Brain microvascular endothelial cell (primary cell): ENCODE measurements around the gene MNDA.

Experiments used
- DNase-seq: peaks from one replicate; pipeline ENCODE4 v3.0.0-alpha.2; 2020
- H3K27ac ChIP-seq: fragments of 250-450 bp; sonication (Bioruptor Pico); 2 replicates; pipeline ENCODE4 v1.5.1; 2020; ENCODE audit warnings: mild to moderate bottlenecking, moderate library complexity
- H3K27me3 ChIP-seq: fragments of 250-450 bp; sonication (Bioruptor Pico); replicated peaks from 2 replicates; pipeline ENCODE4 v1.5.1; 2020; ENCODE audit warnings: mild to moderate bottlenecking
- H3K36me3 ChIP-seq: fragments of 250-450 bp; sonication (Bioruptor Pico); replicated peaks from 2 replicates; pipeline ENCODE4 v1.5.1; 2020; ENCODE audit warnings: mild to moderate bottlenecking
- H3K4me3 ChIP-seq: 2 replicates; pipeline ENCODE4 v1.5.1; 2011; ENCODE audit warnings: low read depth, mild to moderate bottlenecking, control low read depth, low read length, moderate library complexity
- CTCF ChIP-seq: IDR thresholded peaks from 2 replicates; pipeline ENCODE4 v1.5.1; 2011; ENCODE audit warnings: low read depth, mild to moderate bottlenecking, moderate library complexity, low read length, control low read depth, inconsistent platforms; ENCODE audit errors: missing control alignments
- in situ Hi-C: cut with HindIII; loops from 2 replicates; pipeline ENCODE4 v1.10.0; 2017; ENCODE audit warnings: low sequenced_read_pairs, low pct_ligation_motif_present

Gene MNDA

GRCh38 chr1:158830904-158831507 is at the start of gene MNDA:
Gene MNDA, plus strand, starts transcription at chr1:158831351. Its CDS starts 10,803 bp downstream, at chr1:158842154.
- in situ Hi-C loops, result no loop called here

GRCh38 chr1:158793604-158794003 is 37.5 kb upstream of the MNDA start:
- no peak for DNase-seq
- in situ Hi-C loops, result no loop called here
- no peak for TF ChIP-seq CTCF
- no peak overlapping the region for H3K27ac ChIP-seq
- no peak overlapping the region for H3K4me3 ChIP-seq
- H3K36me3 ChIP-seq, result no peaks in the 10 kb centered on the region
- no peaks in the 10 kb centered on the region for H3K27me3 ChIP-seq

More at GRCh38 chr1:158830904-158831507, at the start of gene MNDA:
- no peaks in the 10 kb centered on the region for H3K27me3 ChIP-seq
- no peak for TF ChIP-seq CTCF
- H3K4me3 ChIP-seq, result no peak within 1 kb of the TSS
- DNase-seq, result no peak
- H3K27ac ChIP-seq, result no peak within 1 kb of the TSS
- H3K36me3 ChIP-seq, result no peaks in the 10 kb centered on the region

- DNase-seq, result no peak
- in situ Hi-C loops, result no loop called here
- H3K4me3 ChIP-seq, result no peak overlapping the region
- H3K27ac ChIP-seq, result no peak overlapping the region
- no peak for TF ChIP-seq CTCF
- no peaks in the 10 kb centered on the region for H3K36me3 ChIP-seq
- no peaks in the 10 kb centered on the region for H3K27me3 ChIP-seq
Observed at GRCh38 chr1:158794247-158794646, 36.9 kb upstream of the MNDA start.

- H3K36me3 ChIP-seq, result no peaks in the 10 kb centered on the region
- no peak overlapping the region for H3K27ac ChIP-seq
- in situ Hi-C loops, result no loop called here
- no peak for DNase-seq
- H3K27me3 ChIP-seq, result no peaks in the 10 kb centered on the region
- TF ChIP-seq CTCF, result no peak
- H3K4me3 ChIP-seq, result no peak overlapping the region
Observed at GRCh38 chr1:158798531-158798930, 32.6 kb upstream of the MNDA start.

GRCh38 chr1:158799689-158800088 is 31.5 kb upstream of the MNDA start:
- in situ Hi-C loops, result no loop called here
- no peaks in the 10 kb centered on the region for H3K36me3 ChIP-seq
- no peak for TF ChIP-seq CTCF
- H3K4me3 ChIP-seq, result no peak overlapping the region
- no peak overlapping the region for H3K27ac ChIP-seq
- no peaks in the 10 kb centered on the region for H3K27me3 ChIP-seq
- DNase-seq, result no peak

- no peak overlapping the region for H3K27ac ChIP-seq
- DNase-seq, result no peak
- no peaks in the 10 kb centered on the region for H3K27me3 ChIP-seq
- no peak overlapping the region for H3K4me3 ChIP-seq
- no peaks in the 10 kb centered on the region for H3K36me3 ChIP-seq
- no peak for TF ChIP-seq CTCF
- in situ Hi-C loops, result no loop called here
Observed at GRCh38 chr1:158800526-158800925, 30.6 kb upstream of the MNDA start.
